ENCODE results near the gene ZNF529.

ZNF529 gene

DNA sequence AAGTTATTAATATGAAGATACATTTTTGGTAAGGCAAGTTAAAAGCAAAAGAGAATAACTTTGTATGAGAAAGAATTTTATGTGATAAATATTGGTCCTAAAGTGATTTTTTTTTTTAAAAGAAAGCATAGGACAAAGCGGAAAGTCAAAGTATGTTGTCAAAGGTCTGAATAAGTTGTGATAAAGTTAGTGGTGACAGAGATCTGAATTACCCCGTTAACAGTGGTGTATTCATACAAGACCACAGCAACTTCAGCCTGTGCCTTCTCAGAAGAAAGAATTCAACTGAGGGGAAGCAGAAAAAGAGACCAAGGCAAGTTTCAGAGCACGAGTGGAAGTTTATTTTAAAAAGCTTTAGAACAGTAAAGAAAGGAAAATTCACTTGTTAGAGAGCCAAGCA is 64.8 kb downstream of the ZNF529 start:
- DNase-seq = no peak

DNA sequence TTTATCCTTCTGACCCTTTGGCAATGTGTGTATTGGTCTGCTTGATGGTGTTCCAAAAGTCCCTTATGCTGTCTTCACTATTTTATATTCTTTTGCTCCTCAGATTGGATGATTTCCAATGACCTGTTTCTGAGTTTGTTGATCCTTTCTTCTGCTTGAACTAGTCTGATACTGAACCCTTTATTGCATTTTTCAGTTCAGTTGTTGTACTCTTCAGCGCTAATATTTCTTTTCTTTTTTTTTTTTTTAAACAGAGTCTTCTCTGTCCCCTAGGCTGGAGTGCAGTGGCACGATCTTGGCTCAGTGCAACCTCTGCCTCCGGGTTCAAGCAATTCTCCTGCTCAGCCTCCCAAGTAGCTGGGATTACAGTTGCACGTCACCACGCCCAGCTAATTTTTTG is 71.1 kb downstream of the ZNF529 start:
- DNase-seq = no peak

- DNase-seq = no peak
These were observed 76.1 kb downstream of the ZNF529 start for GRCh38 chr19:36497001-36497400.
